MM.1S (cell line): Measurements from ENCODE around the gene GABRB3.

Experiments used
- DNase-seq: peaks from one replicate; pipeline ENCODE4 v3.0.0-alpha.2; 2015
- H2AFZ ChIP-seq: fragments of 300-600 bp; sonication (generic); 2 replicates; pipeline ENCODE4 v1.6.0; 2016; ENCODE audit warnings: antibody characterized with exemption, low read length
- H3F3A ChIP-seq: fragments of 300-600 bp; sonication (generic); 2 replicates; pipeline ENCODE4 v1.6.1; 2016; ENCODE audit warnings: mild to moderate bottlenecking, antibody characterized with exemption, low read length, moderate library complexity, mixed read lengths; ENCODE audit not compliant: insufficient read depth
- H3K27ac ChIP-seq: fragments of 300-600 bp; sonication (generic); 2 replicates; pipeline ENCODE4 v1.5.1; 2016; ENCODE audit warnings: mild to moderate bottlenecking, low read length
- H3K27me3 ChIP-seq: fragments of 300-600 bp; sonication (generic); replicated peaks from 2 replicates; pipeline ENCODE4 v1.6.0; 2016; ENCODE audit warnings: low read length; ENCODE audit not compliant: insufficient read depth
- H3K36me3 ChIP-seq: fragments of 300-600 bp; sonication (generic); replicated peaks from 2 replicates; pipeline ENCODE4 v1.6.1; 2016; ENCODE audit warnings: mild to moderate bottlenecking, low read length, mixed read lengths; ENCODE audit not compliant: insufficient read depth
- H3K4me1 ChIP-seq: fragments of 300-600 bp; sonication (generic); 2 replicates; pipeline ENCODE4 v1.6.1; 2016; ENCODE audit warnings: low read length, mixed read lengths
- H3K4me2 ChIP-seq: fragments of 300-600 bp; sonication (generic); 2 replicates; pipeline ENCODE4 v1.6.0; 2016; ENCODE audit warnings: low read depth, low read length
- H3K4me3 ChIP-seq: fragments of 300-600 bp; sonication (generic); 2 replicates; pipeline ENCODE4 v1.5.1; 2016; ENCODE audit warnings: low read length, mixed read lengths
- H3K79me2 ChIP-seq: fragments of 300-600 bp; sonication (generic); 2 replicates; pipeline ENCODE4 v1.6.1; 2016; ENCODE audit warnings: mixed run types, low read length, mixed read lengths
- H3K9ac ChIP-seq: fragments of 300-600 bp; sonication (generic); 2 replicates; pipeline ENCODE4 v1.6.1; 2016; ENCODE audit warnings: low read length, mixed read lengths
- H3K9me2 ChIP-seq: fragments of 300-600 bp; sonication (generic); replicated peaks from 2 replicates; pipeline ENCODE4 v1.6.1; 2016; ENCODE audit warnings: mild to moderate bottlenecking, low read length, mixed read lengths; ENCODE audit not compliant: insufficient read depth
- H3K9me3 ChIP-seq: fragments of 300-600 bp; sonication (generic); replicated peaks from 2 replicates; pipeline ENCODE4 v1.6.1; 2016; ENCODE audit warnings: mild to moderate bottlenecking, low read length, mixed read lengths; ENCODE audit not compliant: insufficient read depth
- H4K20me1 ChIP-seq: fragments of 300-600 bp; sonication (generic); 2 replicates; pipeline ENCODE4 v1.6.1; 2016; ENCODE audit warnings: mild to moderate bottlenecking, low read length, moderate library complexity, mixed read lengths; ENCODE audit not compliant: insufficient read depth
- CTCF ChIP-seq: fragments of 300-600 bp; sonication (generic); IDR thresholded peaks from 2 replicates; pipeline ENCODE4 v1.5.1; 2016; ENCODE audit warnings: antibody characterized with exemption, low read length, mixed read lengths
- EZH2 ChIP-seq: fragments of 300-600 bp; sonication (generic); optimal IDR thresholded peaks from 2 replicates; pipeline ENCODE3; 2017; ENCODE audit warnings: low read depth, mild to moderate bottlenecking, antibody characterized with exemption, low read length, mixed read lengths
- EZH2phosphoT487 ChIP-seq: fragments of 300-600 bp; sonication (generic); IDR thresholded peaks from 2 replicates; pipeline ENCODE4 v1.6.1; 2018; ENCODE audit warnings: antibody characterized with exemption, low read length

GABRB3 gene

GRCh38 chr15:26580943-26581342 is 191.9 kb downstream of the GABRB3 start:
- Histone ChIP-seq H3K4me1 (no peaks in the 10 kb centered on the region), H3F3A (no peaks in the 10 kb centered on the region), H3K27me3 (no peaks in the 10 kb centered on the region), H3K9ac (no peak overlapping the region), H3K4me2 (no peak overlapping the region), H3K79me2 (no peaks in the 10 kb centered on the region), H4K20me1 (no peaks in the 10 kb centered on the region), H3K4me3 (no peak overlapping the region), H2AFZ (no peak overlapping the region), H3K9me2 (no peaks in the 10 kb centered on the region), H3K27ac (no peak overlapping the region), H3K36me3 (no peaks in the 10 kb centered on the region), H3K9me3 (no peaks in the 10 kb centered on the region)
- no peak for DNase-seq
- TF ChIP-seq CTCF (no peak), EZH2 (no peak), EZH2phosphoT487 (no peak)

- Histone ChIP-seq H3K4me2 (no peak overlapping the region), H3K9me2 (no peaks in the 10 kb centered on the region), H3K36me3 (no peaks in the 10 kb centered on the region), H3K9ac (no peak overlapping the region), H3F3A (no peaks in the 10 kb centered on the region), H3K9me3 (no peaks in the 10 kb centered on the region), H3K79me2 (no peaks in the 10 kb centered on the region), H3K27me3 (no peaks in the 10 kb centered on the region), H2AFZ (no peak overlapping the region), H3K4me3 (no peak overlapping the region), H3K4me1 (no peaks in the 10 kb centered on the region), H3K27ac (no peak overlapping the region), H4K20me1 (no peaks in the 10 kb centered on the region)
- no peak for TF ChIP-seq EZH2phosphoT487
- TF ChIP-seq CTCF: no peak
- TF ChIP-seq EZH2: no peak
- DNase-seq: no peak
These were observed 200.1 kb downstream of the GABRB3 start for GRCh38 chr15:26572602-26573350.

DNA sequence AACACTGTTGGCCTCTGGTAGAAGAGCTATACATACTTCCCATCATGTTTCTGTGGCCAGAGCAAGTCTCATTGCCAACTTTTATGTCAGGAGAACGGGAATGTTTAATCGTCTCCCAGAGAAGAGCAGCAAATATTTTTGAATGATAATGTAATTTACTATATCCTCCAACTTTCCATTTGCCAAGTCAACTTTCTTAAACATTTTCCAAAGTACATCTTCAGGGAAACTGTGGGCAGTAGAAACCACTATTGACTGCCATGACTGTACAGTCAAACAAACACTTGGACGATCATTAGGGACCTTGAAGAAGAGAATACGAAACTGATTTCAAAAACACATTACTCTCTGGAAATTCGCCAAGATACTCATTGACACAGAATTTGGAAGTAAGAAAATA is 201.5 kb downstream of the GABRB3 start:
- no peak overlapping the region for H3K4me3 ChIP-seq
- no peaks in the 10 kb centered on the region for H3F3A ChIP-seq
- no peak overlapping the region for H3K27ac ChIP-seq
- H3K36me3 ChIP-seq: no peaks in the 10 kb centered on the region
- no peaks in the 10 kb centered on the region for H3K9me3 ChIP-seq
- no peaks in the 10 kb centered on the region for H3K9me2 ChIP-seq
- H3K27me3 ChIP-seq: no peaks in the 10 kb centered on the region
- DNase-seq: no peak
- no peaks in the 10 kb centered on the region for H3K79me2 ChIP-seq
- H3K9ac ChIP-seq: no peak overlapping the region
- no peak overlapping the region for H2AFZ ChIP-seq
- no peaks in the 10 kb centered on the region for H3K4me1 ChIP-seq
- TF ChIP-seq EZH2phosphoT487 (no peak), EZH2 (no peak), CTCF (no peak)
- no peak overlapping the region for H3K4me2 ChIP-seq
- no peaks in the 10 kb centered on the region for H4K20me1 ChIP-seq
